HS-27A (cell line): ENCODE results near the gene ATP13A2.
"Not testable (repeated sequence)": the region's sequence is repeated elsewhere in the genome, so short reads cannot be mapped to it uniquely, and the experiment has no call there.

ENCODE experiments used
- DNase-seq: peaks from one replicate; pipeline ENCODE4 v3.0.0-alpha.2; 2012; ENCODE audit warnings: low read depth, missing footprints

Gene ATP13A2

DNA sequence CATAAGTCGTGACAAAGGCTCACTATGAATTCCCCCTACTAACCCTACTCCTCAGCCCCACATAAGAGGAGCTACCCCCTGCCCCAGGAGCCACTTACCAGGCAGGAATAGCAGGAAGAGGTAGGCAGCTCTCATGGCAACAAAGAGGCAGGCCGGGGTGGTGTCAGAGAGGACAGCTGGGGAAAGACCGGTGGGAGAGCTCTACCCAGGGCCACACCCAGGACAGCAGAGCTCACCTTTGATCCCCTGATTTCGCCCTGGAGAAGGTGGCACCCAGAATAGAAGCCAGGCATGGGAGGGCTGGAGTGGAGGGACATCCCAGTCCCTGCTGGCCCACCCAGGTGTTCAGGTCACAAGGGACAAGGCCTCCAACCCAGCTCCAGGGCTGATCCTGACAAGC, 33.6 kb downstream of the ATP13A2 start:
- DNase-seq, result no peak

DNA sequence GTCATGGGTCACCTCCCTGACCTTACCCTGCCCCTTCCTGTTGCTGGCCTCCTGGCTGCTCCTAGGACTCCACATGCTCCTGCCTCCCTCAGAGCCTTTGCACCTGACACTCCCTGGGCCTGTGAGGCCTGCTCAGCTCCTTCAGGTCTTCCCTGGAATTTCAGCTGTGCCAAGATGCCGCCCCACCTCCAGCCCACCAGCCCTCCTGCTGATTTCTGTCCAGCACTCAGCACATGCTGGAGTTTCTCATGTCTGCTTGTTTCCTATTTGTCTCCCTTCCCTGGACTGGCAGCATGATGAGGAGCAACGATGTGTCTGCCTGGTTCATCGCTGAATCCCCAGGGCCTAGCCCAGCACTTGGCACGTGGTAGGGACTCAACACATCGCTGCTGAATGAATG, 34.4 kb downstream of the ATP13A2 start:
- no peak for DNase-seq

DNA sequence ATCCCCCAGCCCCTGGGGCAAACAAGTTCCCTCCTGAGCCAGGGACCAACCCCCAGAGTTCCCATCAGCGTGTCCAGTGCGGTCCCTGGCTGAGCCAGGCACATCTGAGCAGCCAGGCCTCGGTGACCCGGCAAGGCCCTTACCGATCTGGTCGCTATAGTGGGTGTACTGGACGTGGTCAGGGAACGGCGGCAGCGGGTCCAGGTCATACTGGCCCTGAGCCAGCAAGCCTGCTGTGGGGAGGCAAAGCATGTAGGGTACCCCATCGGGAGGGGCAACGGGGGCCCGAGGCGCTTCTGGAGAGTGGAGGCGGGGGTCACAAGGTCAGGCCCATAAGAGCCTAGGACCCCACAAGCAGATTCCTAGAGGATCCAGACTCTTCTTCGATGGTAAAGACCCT, 34.8 kb downstream of the ATP13A2 start:
- no peak for DNase-seq

DNA sequence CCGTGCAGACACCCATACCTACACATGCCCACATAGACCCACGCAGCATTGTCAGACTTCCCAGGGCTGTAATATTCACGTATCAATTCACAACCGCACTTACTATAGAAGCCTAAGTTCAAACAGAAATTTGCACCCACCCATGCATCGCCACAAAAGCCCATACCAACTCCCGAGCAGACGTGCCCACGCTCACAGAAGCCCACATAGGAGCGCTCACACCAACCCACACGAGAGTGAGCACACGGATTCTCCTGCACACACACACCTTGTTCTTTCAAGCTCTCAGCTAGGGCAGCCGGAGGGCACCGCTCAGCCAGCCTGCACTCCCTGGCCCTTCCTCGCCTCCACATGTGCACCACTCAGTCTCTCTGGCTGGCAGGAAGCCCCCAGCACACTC, 35.9 kb downstream of the ATP13A2 start:
- no peak for DNase-seq

DNA sequence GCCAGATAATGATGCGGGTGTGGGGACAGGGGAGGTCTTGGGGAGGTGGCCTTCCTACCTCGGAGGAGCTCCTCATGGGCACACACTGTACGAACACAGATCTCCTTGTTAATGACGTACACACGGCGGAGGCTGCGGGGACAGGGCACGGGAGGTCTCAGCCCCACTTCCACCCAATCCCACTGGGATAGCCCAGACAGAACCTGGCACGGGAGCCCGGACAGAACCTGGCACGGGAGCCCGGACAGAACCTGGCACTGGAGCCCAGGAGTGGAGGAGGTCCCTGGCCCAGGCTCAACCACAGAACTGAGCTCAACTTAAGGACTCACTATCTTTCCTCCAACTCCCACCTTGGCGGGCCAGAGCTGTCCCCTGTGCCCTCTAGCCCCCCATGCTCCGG, 36.5 kb downstream of the ATP13A2 start:
- no peak for DNase-seq

DNA sequence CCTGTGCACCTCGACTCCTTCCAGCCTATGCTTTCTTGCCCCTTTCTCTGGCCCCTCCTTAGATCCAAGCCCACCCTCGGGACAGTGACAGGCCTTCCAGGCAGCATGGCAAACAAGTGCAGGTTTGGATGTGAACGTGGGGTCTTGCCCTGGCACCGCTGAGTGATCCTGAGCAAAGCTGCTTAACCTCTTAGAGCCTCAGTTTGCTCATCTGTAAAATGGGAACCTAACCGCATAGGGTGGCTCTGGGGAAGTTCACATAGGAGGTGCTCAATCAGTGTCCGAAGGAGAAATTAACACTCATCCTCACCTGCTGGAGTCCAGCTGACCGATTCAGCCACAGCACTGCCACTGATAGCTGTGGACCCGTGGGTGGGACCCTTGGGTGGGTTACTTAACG, 38.5 kb downstream of the ATP13A2 start:
- no peak for DNase-seq

DNA sequence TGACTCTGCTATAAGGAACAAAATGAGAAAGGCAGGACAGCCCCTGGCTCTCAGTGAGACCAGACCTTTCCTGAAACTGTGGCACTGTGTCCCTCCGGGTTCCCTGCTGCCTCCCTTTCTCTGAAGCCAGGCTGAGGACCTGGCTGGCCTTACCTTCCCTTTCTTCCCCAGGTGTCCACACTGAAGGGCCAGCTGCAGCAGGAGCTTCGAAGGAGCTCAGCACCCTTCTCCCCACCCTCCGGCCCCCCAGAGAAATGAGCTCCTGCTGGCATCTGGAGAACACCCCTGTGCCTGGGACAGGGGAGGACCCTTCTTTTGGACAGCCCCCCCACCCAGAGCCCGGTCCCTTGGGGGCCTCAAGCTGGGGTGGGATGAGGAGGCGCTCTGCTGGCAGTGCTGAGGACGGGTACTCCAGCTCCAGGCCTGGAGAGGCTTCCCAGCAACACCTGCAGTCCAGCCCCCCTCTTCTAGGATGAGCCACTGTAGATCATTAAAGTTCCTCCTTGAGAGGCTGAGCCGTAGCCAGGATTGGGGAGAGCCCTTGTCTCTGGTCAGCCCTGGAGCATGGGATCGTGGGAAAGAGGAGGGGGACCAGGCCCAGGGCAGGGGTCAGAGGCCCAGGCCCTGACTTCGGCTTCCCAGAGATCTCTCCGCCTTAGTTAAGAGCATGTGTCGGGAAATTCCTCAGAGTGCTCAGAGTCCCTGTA, 39.4 kb downstream of the ATP13A2 start:
- DNase-seq, result no peak

DNA sequence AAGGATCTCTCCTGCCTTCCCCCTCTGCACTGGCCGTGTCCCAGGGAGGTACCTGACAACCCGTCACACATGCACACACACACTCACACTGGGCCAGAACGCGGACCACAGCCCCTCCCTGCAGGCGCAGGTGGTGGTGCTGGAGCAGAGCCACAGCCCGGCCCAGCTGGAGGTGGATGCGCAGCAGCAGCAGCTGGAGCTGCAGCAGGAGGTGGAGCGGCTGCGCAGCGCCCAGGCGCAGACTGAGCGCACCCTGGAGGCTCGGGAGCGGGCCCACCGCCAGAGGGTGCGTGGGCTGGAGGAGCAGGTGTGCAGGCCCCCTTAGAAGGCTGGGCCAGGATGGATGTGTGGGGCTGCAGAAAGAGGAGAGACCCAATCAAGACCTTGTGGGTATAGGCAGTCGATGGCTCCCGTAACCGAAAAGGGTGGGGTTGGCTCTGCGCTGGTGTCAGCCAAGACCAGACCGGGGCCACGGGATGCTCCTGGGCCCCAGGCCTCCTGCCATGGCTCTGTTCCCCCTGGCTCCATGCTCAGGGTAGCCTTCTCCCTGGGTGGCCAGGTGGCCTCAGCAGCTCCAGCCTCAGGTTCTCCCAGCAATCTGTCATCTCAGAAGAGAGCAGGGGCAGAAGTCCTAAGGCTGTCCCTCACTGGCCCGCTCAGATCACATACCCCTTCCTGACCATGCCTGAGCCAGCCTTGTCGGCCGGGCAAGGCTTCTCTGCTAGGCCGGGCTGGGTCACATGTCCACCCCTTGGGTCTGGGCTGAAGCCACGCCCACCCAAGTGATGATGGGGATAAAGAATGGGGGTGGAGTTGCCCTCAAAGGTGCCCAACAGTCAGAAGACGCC, 40.2 kb downstream of the ATP13A2 start:
- DNase-seq, result no peak

DNA sequence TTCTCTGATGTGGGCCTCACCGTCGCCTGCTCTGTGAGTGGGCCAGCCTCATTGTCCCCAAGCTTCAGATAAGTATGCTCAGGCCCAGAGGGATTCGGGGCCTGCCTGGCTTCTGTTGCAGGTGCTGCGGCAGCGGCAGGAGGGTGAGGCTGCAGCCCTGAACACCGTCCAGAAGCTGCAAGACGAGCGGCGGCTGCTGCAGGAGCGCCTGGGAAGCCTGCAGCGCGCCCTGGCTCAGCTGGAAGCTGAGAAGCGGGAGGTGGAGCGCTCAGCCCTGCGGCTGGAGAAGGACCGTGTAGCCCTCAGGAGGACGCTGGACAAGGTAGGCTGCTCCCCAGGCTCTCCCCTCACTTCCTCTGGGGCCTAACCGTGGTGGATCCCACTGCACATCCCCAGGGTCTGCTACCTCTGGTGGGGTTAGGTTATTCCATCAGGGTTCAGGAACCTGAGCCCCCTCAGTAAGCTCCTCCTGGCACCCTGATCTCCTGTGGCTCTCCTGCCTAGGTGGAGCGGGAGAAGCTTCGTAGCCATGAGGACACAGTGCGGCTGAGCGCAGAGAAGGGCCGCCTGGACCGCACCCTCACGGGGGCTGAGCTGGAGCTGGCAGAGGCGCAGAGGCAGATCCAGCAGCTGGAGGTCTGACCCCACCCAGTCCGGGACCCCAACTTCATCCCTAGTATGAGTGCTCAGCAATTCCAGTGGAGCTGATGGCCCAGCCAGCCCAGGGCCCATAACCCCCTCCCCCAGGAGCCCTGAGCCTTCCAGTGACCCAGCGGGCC, 41.4 kb downstream of the ATP13A2 start:
- DNase-seq, result no peak

DNA sequence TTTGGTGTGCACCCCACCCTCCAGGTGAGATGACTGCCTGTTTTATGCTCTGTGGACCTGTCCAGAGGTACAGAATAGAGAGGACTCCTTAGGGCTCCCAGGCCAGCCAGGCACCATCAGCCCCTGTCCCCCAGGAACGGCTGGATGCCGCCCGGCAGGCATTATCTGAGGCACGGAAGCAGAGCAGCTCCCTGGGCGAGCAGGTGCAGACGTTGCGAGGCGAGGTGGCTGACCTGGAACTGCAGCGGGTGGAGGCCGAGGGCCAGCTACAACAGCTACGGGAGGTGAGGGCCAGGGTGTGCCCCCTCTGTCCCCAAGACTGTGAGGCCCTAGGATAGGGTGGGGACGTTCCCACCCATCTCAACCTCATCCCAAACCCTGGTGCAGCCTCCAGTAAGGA, 42.1 kb downstream of the ATP13A2 start:
- no peak for DNase-seq

DNA sequence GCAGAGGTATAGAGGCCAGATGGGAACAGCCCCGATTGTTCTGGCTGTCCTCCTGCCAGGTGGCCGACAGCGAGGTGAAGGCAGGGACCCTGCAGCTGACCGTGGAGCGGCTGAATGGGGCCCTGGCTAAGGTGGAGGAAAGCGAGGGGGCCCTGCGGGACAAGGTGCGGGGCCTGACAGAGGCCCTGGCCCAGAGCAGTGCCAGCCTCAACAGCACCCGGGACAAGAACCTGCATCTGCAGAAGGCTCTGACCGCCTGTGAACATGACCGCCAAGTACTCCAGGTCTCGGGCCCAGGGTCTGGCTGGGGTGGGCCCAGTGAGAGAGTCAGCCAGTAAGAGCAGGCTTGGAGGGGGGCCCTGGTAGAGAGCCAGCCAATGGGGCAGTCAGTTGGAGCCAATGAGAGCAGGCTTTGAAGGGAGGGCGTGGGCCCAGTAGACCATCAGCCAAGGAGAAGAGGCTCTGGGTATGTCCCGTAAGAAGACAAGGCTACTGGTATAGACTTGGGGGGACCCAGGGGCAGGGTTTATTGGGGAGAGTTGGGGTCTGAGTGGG, 42.6 kb downstream of the ATP13A2 start:
- DNase-seq, result no peak

DNA sequence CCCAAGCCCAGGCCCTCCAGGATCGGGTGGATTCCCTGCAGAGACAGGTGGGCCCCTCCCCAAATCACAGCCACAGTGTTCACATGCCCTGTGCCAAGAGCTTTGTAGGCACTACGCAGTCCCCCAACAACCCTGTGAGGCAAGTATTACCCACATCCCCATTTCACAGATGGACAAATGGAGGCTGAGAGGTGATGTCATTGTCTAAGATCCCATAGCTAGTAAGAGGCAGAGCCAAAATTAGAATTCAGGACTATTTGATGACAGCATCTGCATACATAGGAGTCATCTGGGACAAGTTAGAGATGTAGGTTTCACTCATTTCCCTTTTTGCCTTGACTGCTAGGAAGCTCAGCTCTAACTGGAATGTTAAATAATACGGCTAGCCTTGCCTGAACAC, 43.4 kb downstream of the ATP13A2 start:
- no peak for DNase-seq

DNA sequence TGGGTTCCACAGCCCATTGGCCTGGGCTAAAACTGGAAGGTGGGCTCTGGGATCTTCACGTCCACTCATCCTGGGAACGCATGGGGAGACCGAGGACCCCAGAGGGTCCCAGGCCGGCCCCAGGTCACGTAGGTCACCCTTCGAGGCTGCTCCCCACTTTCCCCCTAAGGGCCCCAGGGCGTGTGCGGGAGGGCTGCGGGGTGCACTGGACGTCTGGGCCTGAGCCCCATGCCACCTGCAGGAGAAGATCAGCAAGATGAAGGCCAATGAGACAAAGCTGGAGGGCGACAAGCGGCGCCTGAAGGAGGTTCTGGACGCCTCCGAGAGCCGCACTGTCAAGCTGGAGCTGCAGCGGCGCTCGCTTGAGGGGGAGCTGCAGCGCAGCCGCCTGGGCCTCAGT, 43.8 kb downstream of the ATP13A2 start:
- no peak for DNase-seq

DNA sequence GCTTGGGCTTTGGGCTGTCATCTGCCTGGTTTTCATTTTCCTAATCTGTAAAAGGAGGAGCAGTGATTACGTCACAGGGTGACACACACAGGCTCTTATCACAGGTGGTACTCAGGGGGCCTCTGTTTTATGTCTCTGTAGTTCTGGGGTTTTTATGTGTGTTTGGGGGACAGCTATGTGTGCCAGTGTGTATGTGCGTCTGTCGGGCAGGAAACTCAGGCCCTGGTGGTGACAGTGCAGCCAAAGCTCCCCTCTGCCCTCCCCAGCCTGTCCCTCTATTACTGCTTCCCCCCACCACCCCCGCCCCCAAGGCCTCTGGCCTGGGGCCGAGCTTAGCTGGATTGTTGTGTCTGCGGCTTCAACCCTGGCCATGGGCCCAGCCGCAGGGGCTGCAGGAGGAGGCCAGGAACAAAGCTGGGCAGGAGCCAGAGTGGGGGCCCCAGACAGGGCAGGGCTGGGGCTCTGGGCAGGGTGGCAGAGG, 44.6 kb downstream of the ATP13A2 start:
- no peak for DNase-seq

DNA sequence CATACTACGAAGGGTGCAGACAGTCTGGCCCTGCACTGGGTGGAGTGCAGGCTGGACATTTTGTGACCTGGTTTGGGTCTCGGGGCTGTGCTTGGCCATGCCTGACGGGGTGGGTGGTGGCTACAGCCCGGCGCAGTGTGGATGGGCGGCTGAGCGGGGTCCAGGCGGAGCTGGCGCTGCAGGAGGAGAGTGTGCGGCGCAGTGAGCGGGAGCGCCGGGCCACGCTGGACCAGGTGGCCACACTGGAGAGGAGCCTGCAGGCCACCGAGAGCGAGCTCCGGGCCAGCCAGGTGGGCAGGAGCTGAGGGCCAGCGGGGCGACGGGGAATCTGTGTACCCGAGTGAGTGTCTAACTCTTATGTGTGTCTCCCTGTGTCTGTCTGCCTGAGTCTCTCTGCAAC, 45.4 kb downstream of the ATP13A2 start:
- DNase-seq, result no peak

DNA sequence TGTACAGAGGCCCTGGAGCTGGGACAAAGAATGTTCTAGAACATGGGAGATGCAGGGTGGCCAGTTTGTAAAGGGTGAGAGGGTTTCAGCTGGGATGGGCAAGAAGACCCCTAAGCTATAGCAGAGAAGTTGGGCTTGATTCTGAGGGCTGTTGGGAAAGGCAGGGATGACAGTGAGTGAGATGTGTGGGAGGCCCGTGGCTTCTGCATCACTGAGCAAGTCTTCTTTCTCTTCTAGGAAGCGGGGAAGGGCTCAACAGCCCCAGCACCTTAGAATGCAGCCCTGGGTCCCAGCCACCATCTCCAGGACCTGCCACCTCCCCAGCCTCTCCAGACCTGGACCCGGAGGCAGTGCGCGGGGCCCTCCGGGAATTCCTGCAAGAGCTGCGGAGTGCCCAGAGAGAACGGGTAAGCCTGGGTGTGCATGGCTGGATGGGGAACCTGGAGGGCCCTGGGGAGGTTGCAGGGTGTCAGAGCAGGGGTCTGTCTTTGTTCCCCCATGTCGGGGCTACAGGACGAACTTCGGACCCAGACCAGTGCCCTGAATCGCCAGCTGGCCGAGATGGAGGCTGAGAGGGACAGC, 46.2 kb downstream of the ATP13A2 start:
- no peak for DNase-seq

DNA sequence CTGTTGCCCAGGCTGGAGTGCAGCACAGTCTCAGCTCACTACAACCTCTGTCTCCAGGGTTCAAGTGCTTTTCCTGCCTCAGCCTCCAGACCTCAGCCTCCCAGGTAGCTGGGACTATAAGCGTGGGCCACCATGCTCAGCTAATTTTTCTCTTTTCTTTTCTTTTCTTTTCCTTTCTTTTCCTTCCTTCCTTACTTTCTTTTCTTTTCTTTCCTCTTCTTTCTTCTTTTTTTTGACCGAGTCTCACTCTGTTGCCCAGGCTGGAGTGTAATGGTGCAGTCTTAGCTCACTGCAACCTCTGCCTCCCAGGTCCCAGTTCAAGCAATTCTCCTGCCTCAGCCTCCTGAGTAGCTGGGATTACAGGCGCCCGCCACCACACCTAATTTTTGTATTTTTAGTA, 47.6 kb downstream of the ATP13A2 start:
- not testable (repeated sequence) for DNase-seq

DNA sequence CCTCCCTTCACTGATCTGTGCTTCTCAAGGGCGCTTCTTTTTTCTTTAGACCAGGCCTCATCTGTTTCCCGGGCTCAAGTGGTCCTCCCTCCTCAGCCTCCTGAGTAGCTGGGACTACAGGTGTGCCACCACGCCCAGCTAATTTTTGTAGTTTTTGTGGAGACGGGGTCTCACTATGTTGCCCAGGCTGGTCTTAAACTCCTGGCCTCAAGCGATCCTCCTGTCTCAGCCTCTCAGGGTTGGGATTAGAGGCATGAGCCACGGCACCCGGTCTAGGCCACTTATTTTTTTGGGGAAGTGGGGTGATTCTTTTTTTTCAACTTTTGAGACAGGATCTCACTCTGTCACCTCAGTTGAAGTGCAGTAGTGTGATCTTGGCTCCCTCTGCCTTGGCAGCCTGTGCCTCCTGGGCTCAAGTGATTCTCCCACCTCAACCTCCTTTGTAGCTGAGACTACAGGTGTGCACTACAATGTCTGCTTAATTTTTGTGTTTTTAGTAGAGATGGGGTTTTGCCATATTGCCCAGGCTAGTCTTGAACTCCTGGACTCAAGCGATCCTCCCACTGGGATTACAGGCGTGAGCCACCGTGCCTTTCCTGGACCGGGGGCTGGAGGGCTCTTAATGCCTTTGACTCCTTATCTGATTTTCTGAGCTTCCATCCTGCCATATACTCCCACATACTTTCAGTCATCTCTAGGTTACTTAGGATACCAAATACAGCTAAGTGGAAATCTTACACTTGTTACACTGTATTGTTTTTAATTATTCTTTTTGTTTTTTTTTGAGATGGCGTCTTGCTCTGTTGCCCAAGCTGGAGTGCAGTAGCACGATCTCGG, 50.2 kb downstream of the ATP13A2 start:
- DNase-seq, result no peak

DNA sequence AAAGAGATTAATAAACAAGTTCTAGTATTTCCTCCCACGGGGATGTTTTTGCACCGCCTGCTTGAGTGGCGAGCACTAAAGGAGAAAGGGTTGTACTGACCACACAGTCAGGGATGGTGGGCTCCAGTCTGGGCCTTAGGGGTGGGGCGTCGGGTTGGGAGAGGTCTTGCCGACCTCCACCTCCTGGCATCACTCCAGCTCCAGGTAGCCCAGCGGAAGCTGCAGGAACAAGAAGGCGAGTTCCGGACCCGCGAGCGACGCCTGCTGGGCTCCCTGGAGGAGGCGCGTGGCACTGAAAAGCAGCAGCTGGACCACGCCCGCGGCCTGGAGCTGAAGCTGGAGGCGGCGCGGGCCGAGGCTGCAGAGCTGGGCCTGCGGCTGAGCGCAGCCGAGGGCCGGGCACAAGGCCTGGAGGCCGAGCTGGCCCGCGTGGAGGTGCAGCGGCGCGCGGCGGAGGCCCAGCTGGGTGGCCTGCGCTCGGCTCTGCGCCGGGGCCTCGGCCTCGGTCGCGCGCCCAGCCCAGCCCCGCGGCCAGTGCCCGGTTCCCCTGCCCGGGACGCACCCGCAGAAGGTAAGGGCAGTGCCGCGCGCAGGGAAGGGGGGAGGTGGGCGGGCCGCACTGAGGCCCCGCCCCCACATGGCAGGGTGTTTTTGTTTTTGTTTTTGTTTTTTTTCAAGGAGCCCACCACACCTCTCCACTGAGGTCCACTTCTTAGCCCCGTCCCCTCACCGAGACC, 51.0 kb downstream of the ATP13A2 start:
- DNase-seq, result no peak

DNA sequence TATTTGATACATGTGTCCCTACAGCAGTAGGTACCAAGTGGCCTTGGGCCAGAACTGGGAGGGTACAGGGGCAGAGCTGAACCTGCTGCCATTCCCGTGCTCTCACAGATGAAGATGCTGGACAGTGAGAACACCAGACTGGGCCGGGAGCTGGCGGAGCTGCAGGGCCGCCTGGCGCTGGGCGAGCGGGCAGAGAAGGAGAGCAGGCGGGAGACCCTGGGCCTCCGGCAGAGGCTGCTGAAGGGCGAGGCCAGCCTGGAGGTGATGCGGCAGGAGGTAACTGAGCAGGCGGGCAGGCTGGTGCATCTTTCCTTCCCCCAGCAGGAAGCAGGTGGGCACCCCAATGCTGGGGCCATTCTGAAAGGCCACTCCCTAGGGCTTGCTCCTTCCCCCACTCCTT, 53.3 kb downstream of the ATP13A2 start:
- no peak for DNase-seq
